ENCODE results near the gene TP53I13.

TP53I13 gene

GRCh38 chr17:29568331-29569244 lies at the start of gene TP53I13 (continued):
- TF ChIP-seq REPIN1 (tag by site-specific recombination; IDR thresholded peaks at IDR 0.05; ENCODE audit: low read depth) (no peak), YY1 (tag by site-specific recombination; IDR thresholded peaks at IDR 0.05) (peak; percentile 62; the same call in 1 of the 2 replicates), ZNF791 (tag by site-specific recombination; IDR thresholded peaks at IDR 0.05) (no peak), ZNF514 (tag by site-specific recombination; IDR thresholded peaks at IDR 0.05) (no peak)

GRCh38 chr17:29524692-29525091 lies 43.8 kb upstream of the TP53I13 start:
- H3K36me3 ChIP-seq (ENCODE audit: control insufficient read depth in 2 of 2, insufficient read depth in 1 of 2, low read length in 2 of 2): peaks cover 57 to 66% of the 10 kb centered on the region in 2 experiments
- H3K27ac ChIP-seq (ENCODE audit: extremely low read depth, low read depth, low read length): no peak overlapping the region
- ChIA-PET POLR2A (no interaction called here), CTCF (interaction anchor here (0.6 to 2.0 kb wide), 4 partner anchors 10 to 408 kb away, joined by 3 to 17 read pairs (median 7); partner anchors contain the start of gene MYO18A)
- H3K4me3 ChIP-seq (ENCODE audit: low read depth, low read length): no peak overlapping the region
- TF ChIP-seq ZNF48 (tag by site-specific recombination; IDR thresholded peaks at IDR 0.05) (no peak), ZNF10 (tag by site-specific recombination; IDR thresholded peaks at IDR 0.05) (no peak), ZNF529 (tag by site-specific recombination; IDR thresholded peaks at IDR 0.05; ENCODE audit: insufficient replicate concordance) (no peak), ZNF214 (tag by site-specific recombination; IDR thresholded peaks at IDR 0.05; ENCODE audit: borderline replicate concordance) (no peak), ZNF274 (IDR thresholded peaks at IDR 0.05; ENCODE audit: low read length) (no peak), ZNF274 (tag by site-specific recombination; IDR thresholded peaks at IDR 0.05; ENCODE audit: borderline replicate concordance) (no peak), ZNF510 (tag by site-specific recombination; IDR thresholded peaks at IDR 0.05; ENCODE audit: insufficient replicate concordance) (no peak), ZNF629 (tag by site-specific recombination; IDR thresholded peaks at IDR 0.05) (no peak), ZNF555 (tag by site-specific recombination; conservative IDR thresholded peaks at IDR 0.05) (no peak), ZNF777 (tag by site-specific recombination; IDR thresholded peaks at IDR 0.05; ENCODE audit: borderline replicate concordance) (no peak), GLI4 (tag by site-specific recombination; IDR thresholded peaks at IDR 0.05) (no peak), ZNF341 (tag by site-specific recombination; IDR thresholded peaks at IDR 0.05; ENCODE audit: low read depth) (no peak), PRDM4 (tag by site-specific recombination; IDR thresholded peaks at IDR 0.05) (no peak), ZNF785 (tag by site-specific recombination; IDR thresholded peaks at IDR 0.05) (no peak), ZNF19 (tag by site-specific recombination; IDR thresholded peaks at IDR 0.05; ENCODE audit: low read depth) (no peak), ZBTB1 (tag by site-specific recombination; IDR thresholded peaks at IDR 0.05) (no peak), GFI1B (tag by site-specific recombination; IDR thresholded peaks at IDR 0.05) (no peak), ZNF626 (tag by site-specific recombination; IDR thresholded peaks at IDR 0.05) (no peak), SCRT2 (tag by site-specific recombination; IDR thresholded peaks at IDR 0.05) (no peak), ZFP69B (tag by site-specific recombination; IDR thresholded peaks at IDR 0.05) (no peak)
- TF ChIP-seq, protein P1, sequence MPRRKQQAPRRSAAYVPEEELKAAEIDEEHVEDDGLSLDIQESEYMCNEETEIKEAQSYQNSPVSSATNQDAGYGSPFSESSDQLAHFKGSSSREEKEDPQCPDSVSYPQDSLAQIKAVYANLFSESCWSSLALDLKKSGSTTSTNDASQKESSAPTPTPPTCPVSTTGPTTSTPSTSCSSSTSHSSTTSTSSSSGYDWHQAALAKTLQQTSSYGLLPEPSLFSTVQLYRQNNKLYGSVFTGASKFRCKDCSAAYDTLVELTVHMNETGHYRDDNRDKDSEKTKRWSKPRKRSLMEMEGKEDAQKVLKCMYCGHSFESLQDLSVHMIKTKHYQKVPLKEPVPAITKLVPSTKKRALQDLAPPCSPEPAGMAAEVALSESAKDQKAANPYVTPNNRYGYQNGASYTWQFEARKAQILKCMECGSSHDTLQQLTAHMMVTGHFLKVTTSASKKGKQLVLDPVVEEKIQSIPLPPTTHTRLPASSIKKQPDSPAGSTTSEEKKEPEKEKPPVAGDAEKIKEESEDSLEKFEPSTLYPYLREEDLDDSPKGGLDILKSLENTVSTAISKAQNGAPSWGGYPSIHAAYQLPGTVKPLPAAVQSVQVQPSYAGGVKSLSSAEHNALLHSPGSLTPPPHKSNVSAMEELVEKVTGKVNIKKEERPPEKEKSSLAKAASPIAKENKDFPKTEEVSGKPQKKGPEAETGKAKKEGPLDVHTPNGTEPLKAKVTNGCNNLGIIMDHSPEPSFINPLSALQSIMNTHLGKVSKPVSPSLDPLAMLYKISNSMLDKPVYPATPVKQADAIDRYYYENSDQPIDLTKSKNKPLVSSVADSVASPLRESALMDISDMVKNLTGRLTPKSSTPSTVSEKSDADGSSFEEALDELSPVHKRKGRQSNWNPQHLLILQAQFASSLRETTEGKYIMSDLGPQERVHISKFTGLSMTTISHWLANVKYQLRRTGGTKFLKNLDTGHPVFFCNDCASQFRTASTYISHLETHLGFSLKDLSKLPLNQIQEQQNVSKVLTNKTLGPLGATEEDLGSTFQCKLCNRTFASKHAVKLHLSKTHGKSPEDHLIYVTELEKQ (tag by site-specific recombination; IDR thresholded peaks at IDR 0.05; ENCODE audit: borderline replicate concordance): no peak
- H3K9me3 ChIP-seq (ENCODE audit: control insufficient read depth, insufficient read depth, low read depth, low read length): no peaks in the 10 kb centered on the region
- 0 out of 2 replicates have a peak, but pooled peaks cover 2% of the 10 kb centered on the region for H3K4me1 ChIP-seq (ENCODE audit: control insufficient read depth, insufficient read depth, low read length)

All from HEK293 (cell line).